IMR-90 (cell line): Measurements from ENCODE around the gene PRB4. TPM values are rescaled to one million over a fixed set of nuclear protein-coding genes. Genes with fewer than 3 reads are reported as not detected.

ENCODE experiments used
- ATAC-seq: fragments of 200-7000 bp; cut with Tn5 transposase; 2 replicates; pipeline ENCODE4 v1.9.1; 2020; ENCODE audit warnings: low read depth, mild to moderate bottlenecking, moderate library complexity
- BruUV-seq: library from RNA; stranded (reverse); fragments of 400-500 nt; replicated peaks from 2 replicates; lab custom pipeline; 2021; lab: Mats Ljungman, UMichigan
- CTCF ChIA-PET: fragments of 300-600 bp; formaldehyde crosslinking; extraction: SDS; loops from one replicate; lab custom pipeline; 2021; ENCODE audit warnings: antibody characterized with exemption; lab: Yijun Ruan, JAX
- POLR2A ChIA-PET: fragments of 300-600 bp; sonication (Branson Sonifier 250); formaldehyde crosslinking; loops from one replicate; lab custom pipeline; 2022; ENCODE audit warnings: antibody characterized with exemption; ENCODE audit not compliant: unreplicated experiment; lab: Charles Lee
- DNase-seq: peaks from one replicate; pipeline ENCODE4 v3.0.0; 2013
- H2AFZ ChIP-seq: replicated peaks from 2 replicates; pipeline ENCODE3; 2013; ENCODE audit warnings: low read length, mild to moderate bottlenecking; ENCODE audit not compliant: poor library complexity
- H2AK5ac ChIP-seq: 2 replicates; pipeline ENCODE4 v1.6.1; 2013; ENCODE audit warnings: low read depth, low read length, inconsistent platforms
- H2AK9ac ChIP-seq: replicated peaks from 2 replicates; pipeline ENCODE3; 2013; ENCODE audit warnings: mild to moderate bottlenecking, low read depth, low read length, moderate library complexity; ENCODE audit not compliant: poor library complexity
- H2BK120ac ChIP-seq: 2 replicates; pipeline ENCODE4 v1.6.1; 2013; ENCODE audit warnings: low read depth, low read length, inconsistent platforms
- H2BK15ac ChIP-seq: 3 replicates; pipeline ENCODE4 v1.6.1; 2013; ENCODE audit warnings: low read depth, low read length, inconsistent platforms
- H2BK20ac ChIP-seq: 2 replicates; pipeline ENCODE4 v1.6.1; 2013; ENCODE audit warnings: low read depth, mild to moderate bottlenecking, inconsistent platforms, low read length, moderate library complexity
- H2BK5ac ChIP-seq: 2 replicates; pipeline ENCODE4 v1.6.1; 2013; ENCODE audit warnings: mild to moderate bottlenecking, low read depth, low read length, inconsistent platforms; ENCODE audit not compliant: poor library complexity, severe bottlenecking
- H3K14ac ChIP-seq: replicated peaks from 2 replicates; pipeline ENCODE4 v1.6.1; 2013; ENCODE audit warnings: low read depth, low read length, inconsistent platforms
- H3K18ac ChIP-seq: 2 replicates; pipeline ENCODE4 v1.6.1; 2013; ENCODE audit warnings: low read depth, low read length, control low read depth
- H3K23ac ChIP-seq: 2 replicates; pipeline ENCODE4 v1.6.1; 2013; ENCODE audit warnings: low read depth, low read length, inconsistent platforms
- H3K27ac ChIP-seq: 2 replicates; pipeline ENCODE4 v1.5.1; 2013; ENCODE audit warnings: mild to moderate bottlenecking, control low read depth, low read length; ENCODE audit not compliant: insufficient read depth
- H3K27me3 ChIP-seq: 2 replicates; pipeline ENCODE4 v1.6.1; 2013; ENCODE audit warnings: low read length; ENCODE audit not compliant: control insufficient read depth, insufficient read depth
- H3K36me3 ChIP-seq: 2 replicates; pipeline ENCODE4 v1.6.1; 2013; ENCODE audit warnings: low read length, mixed read lengths; ENCODE audit not compliant: control insufficient read depth, insufficient read depth
- H3K4ac ChIP-seq: 2 replicates; pipeline ENCODE4 v1.6.1; 2013; ENCODE audit warnings: low read depth, low read length, inconsistent platforms
- H3K4me1 ChIP-seq: 2 replicates; pipeline ENCODE4 v1.6.1; 2013; ENCODE audit warnings: low read length, mixed read lengths; ENCODE audit not compliant: control insufficient read depth, insufficient read depth
- H3K4me2 ChIP-seq: 2 replicates; pipeline ENCODE4 v1.6.1; 2013; ENCODE audit warnings: low read depth, mild to moderate bottlenecking, control low read depth, low read length, moderate library complexity
- H3K4me3 ChIP-seq: 2 replicates; pipeline ENCODE4 v1.5.1; 2013; ENCODE audit warnings: low read depth, mild to moderate bottlenecking, control low read depth, low read length, moderate library complexity; ENCODE audit not compliant: insufficient read depth
- H3K56ac ChIP-seq: 2 replicates; pipeline ENCODE4 v1.6.1; 2013; ENCODE audit warnings: low read length, inconsistent platforms; ENCODE audit not compliant: insufficient read depth; ENCODE audit errors: extremely low read depth
- H3K79me1 ChIP-seq, 2 experiments: 2 replicates each; pipeline ENCODE4 v1.6.1; 2013; ENCODE audit warnings: low read length in 2 of 2, inconsistent platforms in 1 of 2, low read depth in 1 of 2
- H3K9ac ChIP-seq: 2 replicates; pipeline ENCODE4 v1.6.1; 2013; ENCODE audit warnings: low read depth, low read length, control low read depth
- H3K9me1 ChIP-seq: 2 replicates; pipeline ENCODE4 v1.6.1; 2013; ENCODE audit warnings: low read length, inconsistent platforms; ENCODE audit not compliant: insufficient read depth
- H3K9me3 ChIP-seq: 2 replicates; pipeline ENCODE4 v1.6.1; 2013; ENCODE audit warnings: low read length; ENCODE audit not compliant: control insufficient read depth, insufficient read depth
- H4K20me1 ChIP-seq: 2 replicates; pipeline ENCODE4 v1.6.1; 2013; ENCODE audit warnings: low read length, inconsistent platforms; ENCODE audit not compliant: insufficient read depth
- H4K5ac ChIP-seq: 2 replicates; pipeline ENCODE4 v1.6.1; 2013; ENCODE audit warnings: mild to moderate bottlenecking, low read depth, low read length, control low read depth
- H4K8ac ChIP-seq, 2 experiments: 2 replicates each; pipeline ENCODE4 v1.6.1; 2013; ENCODE audit warnings: low read depth in 2 of 2, low read length in 2 of 2, control low read depth in 1 of 2, inconsistent platforms in 1 of 2
- H4K91ac ChIP-seq: 2 replicates; pipeline ENCODE4 v1.6.1; 2013; ENCODE audit warnings: low read depth, low read length, inconsistent platforms; ENCODE audit not compliant: insufficient read depth
- BHLHE40 ChIP-seq: fragments of 150-350 bp; IDR thresholded peaks from 2 replicates; pipeline ENCODE4 v1.6.1; 2016; ENCODE audit warnings: mild to moderate bottlenecking, low read depth, low read length
- CEBPB ChIP-seq: IDR thresholded peaks from 2 replicates; pipeline ENCODE4 v1.6.1; 2012; ENCODE audit warnings: low read depth, low read length, improper control_type of control experiment
- CHD1 ChIP-seq: IDR thresholded peaks from 2 replicates; pipeline ENCODE4 v1.6.1; 2012; ENCODE audit warnings: low read depth, low read length, improper control_type of control experiment
- CTCF ChIP-seq: conservative IDR thresholded peaks from 2 replicates; pipeline ENCODE4 v1.5.1; 2012; ENCODE audit warnings: mild to moderate bottlenecking, low read depth, low read length, improper control_type of control experiment
- FOS ChIP-seq: fragments of 150-350 bp; IDR thresholded peaks from 2 replicates; pipeline ENCODE4 v1.6.1; 2016; ENCODE audit warnings: low read depth, low read length
- MAFK ChIP-seq: IDR thresholded peaks from 2 replicates; pipeline ENCODE4 v1.6.1; 2012; ENCODE audit warnings: low read depth, low read length, improper control_type of control experiment
- MAZ ChIP-seq: IDR thresholded peaks from 2 replicates; pipeline ENCODE4 v1.6.1; 2012; ENCODE audit warnings: low read depth, mild to moderate bottlenecking, low read length, improper control_type of control experiment, moderate library complexity, borderline replicate concordance
- NFE2L2 ChIP-seq: fragments of 150-350 bp; IDR thresholded peaks from 2 replicates; pipeline ENCODE4 v1.6.1; 2016; ENCODE audit warnings: low read depth, mild to moderate bottlenecking, low read length
- POLR2A ChIP-seq: IDR thresholded peaks from 2 replicates; pipeline ENCODE4 v1.6.1; 2012; ENCODE audit warnings: mild to moderate bottlenecking, low read depth, low read length
- RCOR1 ChIP-seq: IDR thresholded peaks from 2 replicates; pipeline ENCODE4 v1.6.1; 2012; ENCODE audit warnings: mild to moderate bottlenecking, low read length, improper control_type of control experiment; ENCODE audit not compliant: insufficient replicate concordance
- RFX5 ChIP-seq: IDR thresholded peaks from 2 replicates; pipeline ENCODE4 v1.8.0; 2012; ENCODE audit warnings: low read depth, mild to moderate bottlenecking, low read length, moderate library complexity
- SMC3 ChIP-seq: fragments of 150-350 bp; IDR thresholded peaks from 2 replicates; pipeline ENCODE4 v1.6.1; 2016; ENCODE audit warnings: low read depth, mild to moderate bottlenecking, antibody characterized with exemption, low read length, moderate library complexity
- USF2 ChIP-seq: fragments of 150-350 bp; IDR thresholded peaks from 2 replicates; pipeline ENCODE4 v1.6.1; 2017; ENCODE audit warnings: mild to moderate bottlenecking, antibody characterized with exemption, low read length, low read depth
- WGBS, 2 experiments: methylation state at CpG; one replicate each; pipeline versions ENCODE4 v1.1.5 to v1.1.7; 2013; ENCODE audit warnings: missing lambda C conversion rate in 2 of 2; ENCODE audit not compliant: insufficient read length in 1 of 2; ENCODE audit errors: extremely low coverage in 2 of 2; 5-methylcytosine and 5-hydroxymethylcytosine counted together
- dilution Hi-C: fragments of 300-500 bp; cut with HindIII; formaldehyde crosslinking; loops from one replicate; pipeline ENCODE4 v1.14.3; 2018; ENCODE audit warnings: low sequenced_read_pairs; ENCODE audit not compliant: unreplicated experiment
- in situ Hi-C: fragments of 300-500 bp; cut with MboI; formaldehyde crosslinking; loops from 3 replicates; pipeline ENCODE4 v1.14.3; 2019; ENCODE audit warnings: low sequenced_read_pairs, inconsistent platforms, mixed read lengths
- intact Hi-C: fragments of 100-400 bp; cut with micrococcal nuclease; formaldehyde crosslinking; loops from 2 replicates; pipeline ENCODE4 v1.10.0; 2022
- polyA plus RNA-seq, 3 experiments: library from polyadenylated mRNA; depleted of rRNA; stranded (reverse); fragments of >200 nt; gene quantifications; 2 replicates each; pipeline ENCODE4 v1.2.3, GENCODE V29; 2012; ENCODE audit warnings: low replicate concordance in 1 of 3
- total RNA-seq: library from RNA; depleted of rRNA; stranded (reverse); fragments of >200 nt; gene quantifications from 2 replicates; pipeline ENCODE4 v1.2.3, GENCODE V29; 2012

PRB4 gene
- total and polyA plus RNA-seq, 2 of the 4 experiments (the other 2 are of a cell fraction) = not detected

- ChIA-PET POLR2A (no interaction called here), CTCF (no interaction called here)
- Histone ChIP-seq H2AFZ (no peak overlapping the region), H3K23ac (no peak overlapping the region), H2BK20ac (no peak overlapping the region), H2BK120ac (no peak overlapping the region), H3K4me3 (no peak overlapping the region), H3K14ac (no peak overlapping the region), H3K27ac (no peak overlapping the region), H3K4me1 (no peaks in the 10 kb centered on the region), H3K9me1 (no peaks in the 10 kb centered on the region), H3K36me3 (no peaks in the 10 kb centered on the region), H3K18ac (no peak overlapping the region), H3K79me1 (no peaks in the 10 kb centered on the region), H3K9me3 (peaks cover 10% of the 10 kb centered on the region), H3K56ac (no peak overlapping the region), H3K9ac (no peak overlapping the region), H2AK5ac (no peak overlapping the region), H2AK9ac (no peak overlapping the region), H4K5ac (no peak overlapping the region), H2BK5ac (no peak overlapping the region), H3K27me3 (no peaks in the 10 kb centered on the region), H4K20me1 (no peaks in the 10 kb centered on the region), H3K4ac (no peak overlapping the region), H4K8ac (no peak overlapping the region), H4K91ac (no peak overlapping the region), H3K4me2 (no peak overlapping the region), H2BK15ac (no peak overlapping the region)
- dilution Hi-C loops (no loop called here), intact Hi-C loops (no loop called here), in situ Hi-C loops (no loop called here)
- no TSS peak for BruUV-seq
- no peak for ATAC-seq
- WGBS, 2 experiments = 20% methylated on average over 1 of the region's 2 CpGs; no CpG with 5 or more reads in 1 of the 2 experiments
- TF ChIP-seq CHD1 (no peak), CEBPB (no peak), RFX5 (no peak), CTCF (no peak), RCOR1 (no peak), FOS (no peak), BHLHE40 (no peak), POLR2A (no peak), MAZ (no peak), NFE2L2 (no peak), SMC3 (no peak), MAFK (no peak), USF2 (no peak)
- DNase-seq = no peak
These were observed 34.3 kb upstream of the PRB4 start for GRCh38 chr12:11344500-11344899.
